ENCODE data around the gene LGI4. TPM values are rescaled to one million over a fixed set of nuclear protein-coding genes. Genes with fewer than 3 reads are reported as not detected.

The LGI4 gene
- total RNA-seq, 1 experiment from 2014 or later: 3.2 TPM

- Histone ChIP-seq H2BK20ac (ENCODE audit: low read depth, low read length, poor library complexity, severe bottlenecking) (no peak overlapping the region), H3K79me2 (ENCODE audit: insufficient read depth, low read length) (no peaks in the 10 kb centered on the region), H4K8ac (replicated peaks; ENCODE audit: insufficient read length, low read depth, low read length) (no peak overlapping the region), H3K9ac (ENCODE audit: extremely low read depth, insufficient read length, low read length) (no peak overlapping the region), H4K91ac (ENCODE audit: insufficient read length, low read depth, low read length) (no peak overlapping the region), H3K4me1 (ENCODE audit: insufficient read depth, low read length) (no peaks in the 10 kb centered on the region), H3K23ac (ENCODE audit: insufficient read length, low read depth, low read length) (no peak overlapping the region), H3K9me3 (ENCODE audit: control insufficient read depth, low read depth, low read length) (no peaks in the 10 kb centered on the region), H3K27me3 (ENCODE audit: insufficient read depth, low read length) (no peaks in the 10 kb centered on the region), H2BK15ac (ENCODE audit: low read depth, low read length) (no peak overlapping the region), H2BK120ac (ENCODE audit: low read depth, low read length, poor library complexity, severe bottlenecking) (no peak overlapping the region), H2AFZ (ENCODE audit: low read length) (no peak overlapping the region), H4K5ac (ENCODE audit: insufficient read length, low read depth, low read length) (no peak overlapping the region), H3K27ac (ENCODE audit: insufficient read length, low read depth, low read length) (no peak overlapping the region), H3K79me1 (ENCODE audit: insufficient read depth, low read depth, low read length, poor library complexity, severe bottlenecking) (no peaks in the 10 kb centered on the region), H2AK5ac (ENCODE audit: insufficient read length, low read length) (no peak overlapping the region), H4K20me1 (ENCODE audit: control insufficient read depth, insufficient read depth, insufficient read length) (peaks cover 7% of the 10 kb centered on the region), H3K18ac (ENCODE audit: insufficient read length, low read depth, low read length) (no peak overlapping the region), H3K23me2 (ENCODE audit: insufficient read length, low read depth, low read length, poor library complexity, severe bottlenecking) (no peaks in the 10 kb centered on the region), H3K4me2 (ENCODE audit: insufficient read depth, insufficient read length, low read length) (no peak overlapping the region), H3T11ph (ENCODE audit: low read length) (no peak overlapping the region), H3K56ac (ENCODE audit: insufficient read length, low read depth, low read length) (no peak overlapping the region), H3K14ac (ENCODE audit: insufficient read depth, low read length) (no peak overlapping the region; the same call in 1 of the 2 replicates), H2BK5ac (ENCODE audit: insufficient read length, low read length) (no peak overlapping the region), H3K4ac (ENCODE audit: low read depth, low read length) (no peak overlapping the region), H2BK12ac (ENCODE audit: insufficient read length, low read depth, low read length) (no peak overlapping the region)
- Mint-ChIP-seq H3K4me3 (no peak overlapping the region), H3K27ac (no peak overlapping the region), H3K36me3 (ENCODE audit: insufficient read depth in 1 of 3, low read depth in 3 of 3) (peaks cover 0 to 2% (median 0%) of the 10 kb centered on the region in 3 experiments; a peak in 2 of 7 replicates), H3K9me3 (peaks cover 0 to 6% of the 10 kb centered on the region in 2 experiments; a peak in 3 of 5 replicates), H3K27me3 (ENCODE audit: low read depth) (no peaks in the 10 kb centered on the region; the same call in 1 of the 2 replicates), H3K4me1 (peaks cover 5 to 12% of the 10 kb centered on the region in 2 experiments)
- no CpG with 5 or more reads among the region's 30 CpGs for WGBS (ENCODE audit: extremely low coverage, insufficient read length, low lambda C conversion rate)
- no peak for DNase-seq
- TF ChIP-seq CTCF (conservative IDR thresholded peaks at IDR 0.05): no peak
Observed at GRCh38 chr19:35105411-35106290, 29.2 kb downstream of the LGI4 start.
